GM18520 (cell line): ENCODE data around the gene POLG2.
"Not testable (repeated sequence)": the region's sequence is repeated elsewhere in the genome, so short reads cannot be mapped to it uniquely, and the experiment has no call there.

Experiments used
- ATAC-seq: cut with Tn5 transposase; IDR thresholded peaks from one replicate; pipeline ENCODE4 v1.9.1; 2021; ENCODE audit not compliant: unreplicated experiment

POLG2 gene

GRCh38 chr17:64491034-64491860, 5.6 kb downstream of the POLG2 start:
- no peak for ATAC-seq

GRCh38 chr17:64488301-64488700, 8.6 kb downstream of the POLG2 start:
- ATAC-seq, result no peak

- no peak for ATAC-seq
Observed at GRCh38 chr17:64484380-64484779, 12.5 kb downstream of the POLG2 start.

GRCh38 chr17:64480951-64481350, 15.9 kb downstream of the POLG2 start:
- no peak for ATAC-seq

- ATAC-seq, result no peak
Observed at GRCh38 chr17:64477849-64478248, 19.0 kb downstream of the POLG2 start.

- ATAC-seq, result no peak
Observed at GRCh38 chr17:64472564-64472963, 24.3 kb downstream of the POLG2 start.

- ATAC-seq, result no peak
Observed at GRCh38 chr17:64471440-64471839, 25.4 kb downstream of the POLG2 start.

GRCh38 chr17:64470625-64471024, 26.2 kb downstream of the POLG2 start:
- ATAC-seq, result no peak

GRCh38 chr17:64466834-64467233, 30.0 kb downstream of the POLG2 start:
- ATAC-seq, result not testable (repeated sequence)

GRCh38 chr17:64466019-64466735, 30.7 kb downstream of the POLG2 start:
- ATAC-seq, result no peak

GRCh38 chr17:64461788-64462187, 35.1 kb downstream of the POLG2 start:
- no peak for ATAC-seq

GRCh38 chr17:64460955-64461354, 35.9 kb downstream of the POLG2 start:
- ATAC-seq, result no peak

GRCh38 chr17:64459818-64460217, 37.0 kb downstream of the POLG2 start:
- not testable (repeated sequence) for ATAC-seq

GRCh38 chr17:64459284-64459747, 37.5 kb downstream of the POLG2 start:
- ATAC-seq, result no peak

- no peak for ATAC-seq
Observed at GRCh38 chr17:64458756-64459155, 38.1 kb downstream of the POLG2 start.

GRCh38 chr17:64457156-64457555, 39.7 kb downstream of the POLG2 start:
- ATAC-seq, result no peak

- ATAC-seq, result no peak
Observed at GRCh38 chr17:64455993-64456885, 40.6 kb downstream of the POLG2 start.

- ATAC-seq, result no peak
Observed at GRCh38 chr17:64449545-64449944, 47.3 kb downstream of the POLG2 start.

- ATAC-seq, result no peak
Observed at GRCh38 chr17:64448665-64449512, 48.0 kb downstream of the POLG2 start, which contains the start of gene MILR1. Gene MILR1, plus strand, starts transcription at chr17:64449115. Its CDS starts 54 bp downstream, at chr17:64449169.

- no peak for ATAC-seq
Observed at GRCh38 chr17:64447526-64447925, 49.3 kb downstream of the POLG2 start.
